GM12878 (cell line): Measurements from ENCODE around the gene ZNF467. TPM values are rescaled to one million over a fixed set of nuclear protein-coding genes. Genes with fewer than 3 reads are reported as not detected.

Experiments
- ATAC-seq: fragments of 200-7000 bp; cut with Tn5 transposase; 3 replicates; pipeline ENCODE4 v1.9.1; 2020; ENCODE audit warnings: mild to moderate bottlenecking, moderate library complexity
- BruUV-seq: library from RNA; stranded (reverse); fragments of 400-500 nt; replicated peaks from 2 replicates; lab custom pipeline; 2021; lab: Mats Ljungman, UMichigan
- CTCF ChIA-PET: fragments of 300-600 bp; sonication (Branson Sonifier 250); formaldehyde crosslinking; extraction: SDS; loops from one replicate; lab custom pipeline; 2021; ENCODE audit warnings: inconsistent platforms; lab: Yijun Ruan, JAX
- POLR2A ChIA-PET: fragments of 350-600 bp; formaldehyde crosslinking; extraction: SDS; loops from one replicate; lab custom pipeline; 2021; ENCODE audit warnings: inconsistent platforms; lab: Charles Lee
- RAD21 ChIA-PET: fragments of 300-600 bp; sonication (Branson Sonifier 250); formaldehyde crosslinking; loops from one replicate; lab custom pipeline; 2023; ENCODE audit warnings: antibody characterized with exemption; ENCODE audit not compliant: unreplicated experiment; lab: Charles Lee
- SMC1A ChIA-PET: fragments of 300-600 bp; sonication (Branson Sonifier 250); formaldehyde crosslinking; loops from one replicate; lab custom pipeline; 2023; ENCODE audit not compliant: unreplicated experiment, uncharacterized antibody; lab: Charles Lee
- DNase-seq: peaks from one replicate; pipeline ENCODE4 v3.0.0-alpha.2; 2011; ENCODE audit warnings: low read depth, low spot score
- FAIRE-seq: peaks from 3 replicates; lab custom pipeline; 2011; peaks lifted over from hg19 to GRCh38; lab: Jason Lieb, UNC
- H2AFZ ChIP-seq: 2 replicates; pipeline ENCODE4 v1.6.0; 2011; ENCODE audit warnings: low read depth, low read length, control low read depth; ENCODE audit not compliant: control insufficient read depth
- H3K27ac ChIP-seq: 2 replicates; pipeline ENCODE4 v1.5.1; 2011; ENCODE audit warnings: control low read depth; ENCODE audit not compliant: control insufficient read depth, insufficient read depth
- H3K27me3 ChIP-seq, 2 experiments: replicated peaks in 1 of 2; 2 replicates each; pipeline versions ENCODE4 v1.6.0 to v1.6.1; 2011; ENCODE audit warnings: low read length in 1 of 2; ENCODE audit not compliant: control insufficient read depth in 2 of 2, insufficient read depth in 2 of 2
- H3K36me3 ChIP-seq, 2 experiments: 2 replicates each; pipeline ENCODE4 v1.5.1; 2011; ENCODE audit warnings: low read length in 1 of 2; ENCODE audit not compliant: control insufficient read depth in 2 of 2, insufficient read depth in 2 of 2
- H3K4me1 ChIP-seq: 2 replicates; pipeline ENCODE4 v1.6.1; 2011; ENCODE audit warnings: mild to moderate bottlenecking, low read length, moderate library complexity, mixed read lengths; ENCODE audit not compliant: control insufficient read depth, insufficient read depth
- H3K4me2 ChIP-seq: 2 replicates; pipeline ENCODE4 v1.6.0; 2011; ENCODE audit warnings: control low read depth; ENCODE audit not compliant: control insufficient read depth, insufficient read depth
- H3K4me3 ChIP-seq: fragments of 200-600 bp; sonication (generic); 2 replicates; pipeline ENCODE4 v1.5.1; 2016
- H3K79me2 ChIP-seq: 2 replicates; pipeline ENCODE4 v1.6.0; 2011; ENCODE audit warnings: low read length; ENCODE audit not compliant: control insufficient read depth, insufficient read depth
- H3K9ac ChIP-seq: 2 replicates; pipeline ENCODE4 v1.8.0; 2011; ENCODE audit warnings: low read length, control low read depth, mixed read lengths; ENCODE audit not compliant: control insufficient read depth, insufficient read depth
- H3K9me3 ChIP-seq: replicated peaks from 3 replicates; pipeline ENCODE4 v1.5.1; 2011; ENCODE audit warnings: mild to moderate bottlenecking, low read length; ENCODE audit not compliant: control insufficient read depth, insufficient read depth
- H4K20me1 ChIP-seq: 2 replicates; pipeline ENCODE4 v1.6.0; 2011; ENCODE audit not compliant: control insufficient read depth, insufficient read depth
- ASH2L ChIP-seq: fragments of 300-600, 200-600 bp; sonication (generic); IDR thresholded peaks from 2 replicates; pipeline ENCODE4 v1.6.1; 2017; ENCODE audit warnings: low read depth, mild to moderate bottlenecking, borderline replicate concordance
- EZH2 ChIP-seq: IDR thresholded peaks from 2 replicates; pipeline ENCODE4 v1.6.1; 2012; ENCODE audit warnings: low read depth, mild to moderate bottlenecking, control low read depth, inconsistent platforms, low read length, borderline replicate concordance; ENCODE audit not compliant: control insufficient read depth
- MTA3 ChIP-seq: IDR thresholded peaks from 2 replicates; pipeline ENCODE4 v1.6.1; 2012; ENCODE audit warnings: low read length, inconsistent platforms, borderline replicate concordance
- NFXL1 ChIP-seq: fragments of 450-650 bp; IDR thresholded peaks from 2 replicates; pipeline ENCODE4 v1.6.1; 2017; ENCODE audit warnings: antibody characterized with exemption, mild to moderate bottlenecking, borderline replicate concordance
- NFYB ChIP-seq: IDR thresholded peaks from 2 replicates; pipeline ENCODE4 v1.6.1; 2011; ENCODE audit warnings: low read depth, mild to moderate bottlenecking, low read length, improper control_type of control experiment, moderate library complexity; ENCODE audit not compliant: insufficient read depth
- SMAD1 ChIP-seq: fragments of 450-650 bp; IDR thresholded peaks from 2 replicates; pipeline ENCODE4 v1.6.1; 2018; ENCODE audit warnings: mild to moderate bottlenecking, low read depth; ENCODE audit not compliant: partially characterized antibody
- ZNF217 ChIP-seq: fragments of 450-650 bp; IDR thresholded peaks from 2 replicates; pipeline ENCODE4 v1.6.1; 2017; ENCODE audit warnings: antibody characterized with exemption, mild to moderate bottlenecking
- ZSCAN29 ChIP-seq: fragments of 450-650 bp; IDR thresholded peaks from 2 replicates; pipeline ENCODE4 v1.6.1; 2017; ENCODE audit warnings: mild to moderate bottlenecking, moderate library complexity
- whole genome bisulfite sequencing: methylation state at CpG from one replicate; pipeline ENCODE4 v1.1.6; 2016; ENCODE audit warnings: low lambda C conversion rate; ENCODE audit not compliant: insufficient replicate concordance, insufficient coverage; ENCODE audit errors: missing lambda C conversion rate; 5-methylcytosine and 5-hydroxymethylcytosine counted together
- in situ Hi-C: fragments of 300-500 bp; cut with MboI; formaldehyde crosslinking; loops from 9 replicates; pipeline ENCODE4 v1.14.3; 2018; ENCODE audit warnings: mixed read lengths
- intact Hi-C: fragments of 100-400 bp; cut with micrococcal nuclease; formaldehyde crosslinking; loops from one replicate; pipeline ENCODE4 v1.14.2; 2022; ENCODE audit not compliant: unreplicated experiment
- polyA plus RNA-seq, 11 experiments: library from polyadenylated mRNA; depleted of rRNA in 4 of 11; unstranded in 6 of 11; stranded (reverse) in 5 of 11; fragments of >200 nt; fragmentation: Nextera tagmentation in 4 of 11; fragmentation: Illumina TruSeq in 1 of 11; extraction: Ambion mirVana in 4 of 11; extraction: Trizol in 1 of 11; gene quantifications; 1 replicate in 1 of 11; 2 replicates in 10 of 11; pipeline versions ENCODE4 v1.2.1 to v1.2.3, GENCODE V29; 2011 to 2016; ENCODE audit warnings: inconsistent platforms in 2 of 11, missing spikeins in 2 of 11, low read depth in 1 of 11
- total RNA-seq, 4 experiments: library from RNA; depleted of rRNA in 3 of 4; stranded (reverse); fragments of >200 nt in 3 of 4; fragmentation: Illumina TruSeq in 1 of 4; extraction: Trizol in 1 of 4; gene quantifications; 2 replicates each; pipeline versions ENCODE4 v1.2.1 to v1.2.3, GENCODE V29; 2013 to 2021
- TF ChIP-seq, protein P1 (sequence below): IDR thresholded peaks from 2 replicates; pipeline ENCODE4 v1.6.1; 2011; ENCODE audit warnings: mild to moderate bottlenecking, low read depth, low read length, moderate library complexity; ENCODE audit not compliant: insufficient replicate concordance
- TF ChIP-seq, protein P2 (sequence below): fragments of 450-650 bp; IDR thresholded peaks from 2 replicates; pipeline ENCODE4 v1.6.1; 2017; ENCODE audit warnings: mild to moderate bottlenecking, moderate library complexity

The ZNF467 gene
- total and polyA plus RNA-seq, 10 of the 15 experiments (the other 5 are each of a cell fraction or from before 2014, with no cell fraction given) = not detected

DNA sequence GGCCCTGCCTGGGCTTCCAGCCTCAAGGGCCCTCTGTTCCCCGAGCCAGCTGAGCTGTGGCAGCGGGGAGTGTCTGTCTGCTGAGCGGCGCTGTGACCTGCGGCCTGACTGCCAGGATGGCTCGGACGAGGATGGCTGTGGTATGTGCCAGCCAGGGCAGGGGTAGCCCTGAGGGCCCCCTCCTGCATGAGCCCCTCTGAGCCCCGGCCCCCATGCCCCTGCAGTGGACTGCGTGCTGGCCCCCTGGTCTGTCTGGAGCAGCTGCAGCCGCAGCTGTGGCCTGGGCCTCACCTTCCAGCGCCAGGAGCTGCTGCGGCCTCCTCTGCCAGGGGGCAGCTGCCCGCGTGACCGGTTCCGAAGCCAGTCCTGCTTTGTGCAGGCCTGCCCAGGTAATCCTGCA, 28.4 kb upstream of the ZNF467 start:
- H3K9me3 ChIP-seq = no peaks in the 10 kb centered on the region
- in situ Hi-C loops = no loop called here
- 70% methylated on average over 13 of the region's 16 CpGs for WGBS
- DNase-seq (no peak), FAIRE-seq (no peak)
- POLR2A ChIA-PET = interaction anchor here (1.0 kb wide), 1 partner anchor 139 kb away, joined by 3 read pairs; no protein-coding TSS in a partner anchor
- no TSS peak for BruUV-seq
- H4K20me1 ChIP-seq = no peaks in the 10 kb centered on the region
- no peaks in the 10 kb centered on the region for H3K79me2 ChIP-seq
- H2AFZ ChIP-seq = no peak overlapping the region
- H3K9ac ChIP-seq = no peak overlapping the region
- H3K4me1 ChIP-seq = no peaks in the 10 kb centered on the region
- SMC1A ChIA-PET = interaction anchor here (1.1 kb wide), 1 partner anchor 139 kb away, joined by 5 read pairs; no protein-coding TSS in a partner anchor
- H3K4me3 ChIP-seq = no peak overlapping the region
- TF ChIP-seq ZNF217 (no peak), ZSCAN29 (no peak), ASH2L (no peak), EZH2 (no peak), SMAD1 (no peak), NFYB (no peak), MTA3 (no peak), NFXL1 (no peak)
- TF ChIP-seq, protein P1, sequence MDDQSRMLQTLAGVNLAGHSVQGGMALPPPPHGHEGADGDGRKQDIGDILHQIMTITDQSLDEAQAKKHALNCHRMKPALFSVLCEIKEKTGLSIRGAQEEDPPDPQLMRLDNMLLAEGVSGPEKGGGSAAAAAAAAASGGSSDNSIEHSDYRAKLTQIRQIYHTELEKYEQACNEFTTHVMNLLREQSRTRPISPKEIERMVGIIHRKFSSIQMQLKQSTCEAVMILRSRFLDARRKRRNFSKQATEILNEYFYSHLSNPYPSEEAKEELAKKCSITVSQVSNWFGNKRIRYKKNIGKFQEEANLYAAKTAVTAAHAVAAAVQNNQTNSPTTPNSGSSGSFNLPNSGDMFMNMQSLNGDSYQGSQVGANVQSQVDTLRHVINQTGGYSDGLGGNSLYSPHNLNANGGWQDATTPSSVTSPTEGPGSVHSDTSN = no peak
- TF ChIP-seq, protein P2, sequence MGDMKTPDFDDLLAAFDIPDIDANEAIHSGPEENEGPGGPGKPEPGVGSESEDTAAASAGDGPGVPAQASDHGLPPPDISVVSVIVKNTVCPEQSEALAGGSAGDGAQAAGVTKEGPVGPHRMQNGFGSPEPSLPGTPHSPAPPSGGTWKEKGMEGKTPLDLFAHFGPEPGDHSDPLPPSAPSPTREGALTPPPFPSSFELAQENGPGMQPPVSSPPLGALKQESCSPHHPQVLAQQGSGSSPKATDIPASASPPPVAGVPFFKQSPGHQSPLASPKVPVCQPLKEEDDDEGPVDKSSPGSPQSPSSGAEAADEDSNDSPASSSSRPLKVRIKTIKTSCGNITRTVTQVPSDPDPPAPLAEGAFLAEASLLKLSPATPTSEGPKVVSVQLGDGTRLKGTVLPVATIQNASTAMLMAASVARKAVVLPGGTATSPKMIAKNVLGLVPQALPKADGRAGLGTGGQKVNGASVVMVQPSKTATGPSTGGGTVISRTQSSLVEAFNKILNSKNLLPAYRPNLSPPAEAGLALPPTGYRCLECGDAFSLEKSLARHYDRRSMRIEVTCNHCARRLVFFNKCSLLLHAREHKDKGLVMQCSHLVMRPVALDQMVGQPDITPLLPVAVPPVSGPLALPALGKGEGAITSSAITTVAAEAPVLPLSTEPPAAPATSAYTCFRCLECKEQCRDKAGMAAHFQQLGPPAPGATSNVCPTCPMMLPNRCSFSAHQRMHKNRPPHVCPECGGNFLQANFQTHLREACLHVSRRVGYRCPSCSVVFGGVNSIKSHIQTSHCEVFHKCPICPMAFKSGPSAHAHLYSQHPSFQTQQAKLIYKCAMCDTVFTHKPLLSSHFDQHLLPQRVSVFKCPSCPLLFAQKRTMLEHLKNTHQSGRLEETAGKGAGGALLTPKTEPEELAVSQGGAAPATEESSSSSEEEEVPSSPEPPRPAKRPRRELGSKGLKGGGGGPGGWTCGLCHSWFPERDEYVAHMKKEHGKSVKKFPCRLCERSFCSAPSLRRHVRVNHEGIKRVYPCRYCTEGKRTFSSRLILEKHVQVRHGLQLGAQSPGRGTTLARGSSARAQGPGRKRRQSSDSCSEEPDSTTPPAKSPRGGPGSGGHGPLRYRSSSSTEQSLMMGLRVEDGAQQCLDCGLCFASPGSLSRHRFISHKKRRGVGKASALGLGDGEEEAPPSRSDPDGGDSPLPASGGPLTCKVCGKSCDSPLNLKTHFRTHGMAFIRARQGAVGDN = no peak
- TF ChIP-seq, all 136 proteins: peak for 0
- Histone ChIP-seq H3K36me3 (no peaks in the 10 kb centered on the region), H3K4me2 (no peak overlapping the region), H3K27ac (no peak overlapping the region), H3K27me3 (no peaks in the 10 kb centered on the region)
- intact Hi-C loops = no loop called here
- RAD21 ChIA-PET = no interaction called here
- CTCF ChIA-PET = interaction anchor here (0.8 to 2.2 kb wide), 2 partner anchors 60 to 139 kb away, joined by 3 to 8 read pairs; no protein-coding TSS in a partner anchor
- ATAC-seq = no peak
